Cortex of kidney (tissue), 1 donor: ENCODE results near the gene PDE4D.

Experiments
- DNase-seq: peaks from one replicate; lab custom pipeline; 2025; lab: John Stamatoyannopoulos, UW

Gene PDE4D

GRCh38 chr5:59655693-59656309 lies 237.7 kb downstream of the PDE4D start:
- no peak for DNase-seq

- no peak for DNase-seq
Observed at GRCh38 chr5:59654691-59655090, 238.8 kb downstream of the PDE4D start.

GRCh38 chr5:59652449-59652848 lies 241.1 kb downstream of the PDE4D start:
- DNase-seq: no peak

GRCh38 chr5:59648949-59649921 lies 244.3 kb downstream of the PDE4D start:
- no peak for DNase-seq

- no peak for DNase-seq
Observed at GRCh38 chr5:59648038-59648831, 245.3 kb downstream of the PDE4D start.

GRCh38 chr5:59645380-59645779 lies 248.1 kb downstream of the PDE4D start:
- no peak for DNase-seq

- DNase-seq: no peak
Observed at GRCh38 chr5:59640411-59640810, 253.1 kb downstream of the PDE4D start.

- DNase-seq: no peak
Observed at GRCh38 chr5:59637884-59638580, 255.5 kb downstream of the PDE4D start.

- DNase-seq: no peak
Observed at GRCh38 chr5:59629561-59629960, 264.0 kb downstream of the PDE4D start.

GRCh38 chr5:59628062-59628828 lies 265.3 kb downstream of the PDE4D start:
- DNase-seq: no peak

- DNase-seq: no peak
Observed at GRCh38 chr5:59624898-59625297, 268.6 kb downstream of the PDE4D start.

GRCh38 chr5:59622848-59623247 lies 270.7 kb downstream of the PDE4D start:
- DNase-seq: no peak

- DNase-seq: no peak
Observed at GRCh38 chr5:59621477-59621876, 272.0 kb downstream of the PDE4D start.

GRCh38 chr5:59620535-59621212 lies 272.9 kb downstream of the PDE4D start:
- no peak for DNase-seq

GRCh38 chr5:59618644-59619043 lies 274.9 kb downstream of the PDE4D start:
- DNase-seq: no peak

- DNase-seq: no peak
Observed at GRCh38 chr5:59617186-59617771, 276.2 kb downstream of the PDE4D start.

GRCh38 chr5:59616413-59616812 lies 277.1 kb downstream of the PDE4D start:
- no peak for DNase-seq

GRCh38 chr5:59615272-59615671 lies 278.3 kb downstream of the PDE4D start:
- DNase-seq: no peak

- no peak for DNase-seq
Observed at GRCh38 chr5:59609501-59610265, 283.8 kb downstream of the PDE4D start.
